Fibroblast of skin of left biceps (primary cell): ENCODE measurements around the gene ATXN1L.
"Not testable (repeated sequence)": the region's sequence is repeated elsewhere in the genome, so short reads cannot be mapped to it uniquely, and the experiment has no call there.

Experiments
- DNase-seq, 2 experiments: peaks; one replicate each; pipeline ENCODE4 v3.0.0-alpha.2; 2013; ENCODE audit warnings: low read depth in 2 of 2

The ATXN1L gene, protein sequence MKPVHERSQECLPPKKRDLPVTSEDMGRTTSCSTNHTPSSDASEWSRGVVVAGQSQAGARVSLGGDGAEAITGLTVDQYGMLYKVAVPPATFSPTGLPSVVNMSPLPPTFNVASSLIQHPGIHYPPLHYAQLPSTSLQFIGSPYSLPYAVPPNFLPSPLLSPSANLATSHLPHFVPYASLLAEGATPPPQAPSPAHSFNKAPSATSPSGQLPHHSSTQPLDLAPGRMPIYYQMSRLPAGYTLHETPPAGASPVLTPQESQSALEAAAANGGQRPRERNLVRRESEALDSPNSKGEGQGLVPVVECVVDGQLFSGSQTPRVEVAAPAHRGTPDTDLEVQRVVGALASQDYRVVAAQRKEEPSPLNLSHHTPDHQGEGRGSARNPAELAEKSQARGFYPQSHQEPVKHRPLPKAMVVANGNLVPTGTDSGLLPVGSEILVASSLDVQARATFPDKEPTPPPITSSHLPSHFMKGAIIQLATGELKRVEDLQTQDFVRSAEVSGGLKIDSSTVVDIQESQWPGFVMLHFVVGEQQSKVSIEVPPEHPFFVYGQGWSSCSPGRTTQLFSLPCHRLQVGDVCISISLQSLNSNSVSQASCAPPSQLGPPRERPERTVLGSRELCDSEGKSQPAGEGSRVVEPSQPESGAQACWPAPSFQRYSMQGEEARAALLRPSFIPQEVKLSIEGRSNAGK

DNA sequence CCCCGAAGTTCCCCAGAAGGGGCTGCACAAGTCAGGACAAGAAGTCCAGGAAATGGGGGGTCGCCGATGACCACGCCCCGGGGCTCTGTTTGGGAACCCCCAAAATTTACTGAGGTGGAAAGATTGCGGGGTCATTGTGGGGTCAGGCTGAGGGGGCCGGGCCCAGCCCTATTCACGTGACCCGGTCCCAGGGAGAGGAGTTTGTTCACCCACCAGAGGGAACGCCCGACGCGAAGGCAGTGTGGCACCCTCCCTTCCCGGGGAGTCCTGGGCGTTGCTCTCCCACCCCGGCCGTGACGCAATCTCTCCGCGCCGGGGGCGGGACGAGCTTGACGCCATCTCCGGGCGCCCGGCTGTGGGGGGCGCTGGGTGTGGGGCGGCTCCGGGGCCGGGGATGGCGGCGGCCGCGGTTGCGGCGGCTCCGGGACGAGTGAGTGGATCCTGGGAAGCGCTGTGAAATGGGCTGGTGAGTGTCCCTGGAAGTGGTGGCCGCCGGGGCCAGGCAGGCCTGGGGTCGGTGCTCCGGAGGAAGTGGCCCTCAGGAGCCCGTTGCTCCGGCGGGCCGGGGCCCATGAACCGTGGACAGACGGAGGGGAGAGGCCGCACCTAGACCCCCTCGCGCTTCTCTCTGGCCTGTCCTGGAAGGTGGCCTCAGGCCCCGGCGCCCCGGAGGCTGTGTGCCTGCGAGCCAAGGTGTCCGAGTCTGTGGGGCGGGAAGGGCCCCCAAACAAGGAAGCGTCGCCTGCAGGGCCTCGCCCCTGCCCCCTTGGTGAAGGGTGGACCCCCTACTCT lies at the start of gene ATXN1L:
Gene ATXN1L, plus strand, starts transcription at position 338 of the 792 bp plus-strand sequence. CDS start 3,765 bp downstream, outside the sequence.
- peak; percentile 84 to 87 for DNase-seq

DNA sequence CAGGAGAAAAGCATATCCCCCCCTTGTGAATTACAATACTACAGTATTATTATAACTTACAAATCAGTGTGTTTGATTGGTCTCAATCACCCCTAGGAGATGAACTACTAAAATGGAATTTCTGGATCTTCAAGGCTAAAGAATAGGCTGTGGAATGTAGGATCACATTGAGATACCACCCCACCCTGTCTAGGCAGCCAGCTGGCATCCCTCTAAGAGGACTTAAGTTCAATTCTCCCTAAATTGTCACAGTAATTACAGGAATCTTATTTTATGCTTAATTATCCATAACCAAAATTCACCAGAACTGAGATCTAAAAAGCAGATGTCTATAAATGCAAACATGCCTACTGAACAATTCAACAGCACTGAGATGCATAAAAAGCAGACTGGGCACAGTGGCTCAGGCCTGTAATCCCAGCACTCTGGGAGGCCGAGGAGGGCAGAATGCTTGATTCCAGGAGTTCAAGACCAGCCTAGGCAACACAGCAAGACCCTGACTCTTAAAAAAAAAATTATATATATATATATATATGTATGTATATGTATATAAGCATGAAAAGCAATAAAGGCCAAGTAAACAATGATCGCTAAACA lies 49.2 kb upstream of the ATXN1L start:
- no peak for DNase-seq

DNA sequence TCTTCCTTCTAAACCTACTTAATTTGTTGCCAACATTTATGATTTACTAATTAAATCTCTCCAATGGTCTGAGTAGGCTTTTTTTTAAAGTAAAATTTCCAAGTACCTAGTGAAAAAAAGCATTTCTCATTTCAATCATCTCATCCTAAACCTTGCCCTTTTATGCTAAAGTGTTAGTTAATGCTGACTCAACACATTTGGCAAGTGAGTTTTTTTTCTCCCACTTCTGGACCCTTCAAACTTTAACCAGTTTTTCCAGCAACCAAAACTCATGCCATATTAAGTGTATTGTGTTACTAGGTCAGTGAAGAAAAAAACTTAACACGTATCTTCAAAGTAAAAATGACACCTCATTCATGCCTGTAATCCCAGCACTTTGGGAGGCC lies 42.5 kb upstream of the ATXN1L start:
- no peak for DNase-seq

DNA sequence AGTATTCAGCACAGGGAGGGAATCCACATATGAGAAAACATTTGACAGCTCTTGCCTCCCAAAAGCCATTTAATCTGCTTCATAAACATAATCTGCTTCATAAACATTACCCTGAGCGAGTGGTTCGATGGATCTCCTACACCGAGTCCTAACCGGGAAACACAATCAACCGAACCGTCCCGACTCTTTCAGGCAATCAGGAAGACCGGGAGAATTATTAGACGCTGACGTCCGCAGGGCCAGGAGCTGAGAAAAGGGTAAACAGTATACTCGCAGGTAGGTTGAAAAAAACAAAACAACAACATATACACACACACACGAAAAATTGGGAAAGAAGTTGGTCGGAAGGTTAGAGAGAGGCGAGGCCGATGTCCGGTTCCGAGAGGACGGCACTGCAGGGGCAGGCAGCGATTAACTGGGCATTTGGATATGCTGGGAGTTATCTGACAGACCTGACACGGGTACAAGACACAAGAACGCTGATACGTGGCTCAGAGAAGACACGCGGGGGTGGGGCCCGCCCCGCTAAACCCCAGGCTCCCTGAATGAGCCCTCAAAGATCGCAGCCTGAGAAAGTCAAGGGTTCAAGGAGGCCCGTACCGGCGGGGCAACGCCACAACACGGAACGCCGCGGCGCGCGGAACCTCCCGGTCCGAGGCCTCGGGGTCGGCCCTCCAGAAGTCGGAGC lies 37.7 kb upstream of the ATXN1L start:
- DNase-seq, result no peak

DNA sequence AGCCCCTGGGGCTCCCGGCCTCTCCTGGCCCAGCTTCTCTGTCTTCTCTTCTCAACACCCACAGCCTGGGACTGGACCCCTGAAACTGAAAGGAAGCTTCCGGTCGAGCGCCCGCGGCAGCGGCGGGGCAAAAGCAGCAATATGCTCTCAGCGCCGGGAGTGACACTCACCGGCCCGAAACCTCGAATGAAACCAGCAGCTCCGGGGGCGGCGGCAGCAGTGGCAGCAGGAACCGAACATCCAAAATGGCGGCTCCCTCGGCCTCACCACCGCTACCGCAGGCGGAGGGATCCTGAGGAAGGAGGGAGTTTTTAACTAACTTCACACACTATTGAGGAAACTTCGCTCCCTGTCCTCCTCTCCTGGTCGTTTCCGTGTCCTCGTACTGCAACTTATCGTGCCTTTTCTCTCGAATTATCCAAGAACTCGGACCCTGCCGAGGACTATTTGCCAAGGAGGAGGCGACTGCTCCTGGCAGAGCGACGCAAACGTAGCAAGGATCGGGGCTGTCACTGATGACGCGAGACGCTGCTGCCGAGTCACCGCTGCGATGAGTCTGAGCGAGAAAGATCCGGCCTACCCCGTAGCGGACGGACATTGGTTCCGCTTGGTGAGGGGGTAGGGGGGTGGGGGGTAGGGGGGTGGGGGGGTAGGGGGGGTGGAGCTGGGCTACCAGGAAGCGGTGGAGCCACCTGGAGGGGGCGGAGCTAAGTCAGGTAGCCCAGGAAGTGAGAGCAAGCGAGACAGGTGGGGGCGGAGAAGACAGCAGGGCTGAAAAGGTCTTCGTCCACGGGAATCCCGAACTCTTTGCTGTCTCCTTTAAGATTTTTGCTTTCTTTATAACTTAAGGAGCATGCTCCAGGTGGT lies 37.0 kb upstream of the ATXN1L start, which contains the start of gene AP1G1:
Gene AP1G1, minus strand, starts transcription at position 242 of the 867 bp plus-strand sequence. CDS start 19,355 bp downstream, outside the sequence.
- peak; percentile 97 for DNase-seq

DNA sequence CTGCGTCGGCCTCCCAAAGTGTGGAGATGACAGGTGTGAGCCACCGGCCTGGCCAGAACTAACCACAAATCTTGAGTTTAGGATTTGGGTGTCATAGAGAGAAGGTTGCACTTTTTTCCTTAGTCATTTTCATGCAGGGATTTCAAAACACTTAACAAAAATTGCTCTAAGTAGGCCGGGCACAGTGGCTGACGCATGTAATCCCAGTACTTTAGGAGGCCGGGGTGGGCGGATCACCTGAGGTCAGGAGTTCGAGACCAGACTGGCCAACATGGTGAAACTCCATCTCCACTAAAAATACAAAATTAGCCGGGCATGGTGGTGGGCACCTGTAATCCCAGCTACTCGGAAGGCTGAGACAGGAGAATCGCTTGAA lies 35.6 kb upstream of the ATXN1L start:
- not testable (repeated sequence) for DNase-seq

DNA sequence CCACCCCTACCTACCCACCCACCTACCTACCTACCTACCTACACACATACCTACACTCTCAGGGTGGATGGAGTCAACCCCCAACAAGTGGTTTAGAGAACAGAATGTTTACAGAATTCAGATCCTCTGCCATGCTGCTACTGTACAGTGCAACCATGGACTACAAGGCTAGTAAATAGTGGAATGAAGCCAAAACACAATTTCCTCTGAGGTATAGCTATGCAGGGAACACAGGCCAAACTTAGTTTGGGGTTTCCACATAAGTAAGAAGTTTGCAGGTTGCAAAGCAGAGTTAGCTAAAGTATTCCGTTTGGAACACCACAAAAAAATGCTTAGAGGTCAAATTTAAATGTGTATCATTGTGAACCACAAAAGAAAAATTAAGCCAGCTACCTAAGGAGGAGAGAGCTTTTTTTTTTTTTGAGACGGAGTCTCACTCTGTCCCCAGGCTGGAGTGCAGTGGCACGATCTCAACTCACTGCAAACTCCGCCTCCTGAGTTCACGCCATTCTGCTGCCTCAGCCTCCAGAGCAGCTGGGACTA lies 34.4 kb upstream of the ATXN1L start:
- DNase-seq, result no peak

DNA sequence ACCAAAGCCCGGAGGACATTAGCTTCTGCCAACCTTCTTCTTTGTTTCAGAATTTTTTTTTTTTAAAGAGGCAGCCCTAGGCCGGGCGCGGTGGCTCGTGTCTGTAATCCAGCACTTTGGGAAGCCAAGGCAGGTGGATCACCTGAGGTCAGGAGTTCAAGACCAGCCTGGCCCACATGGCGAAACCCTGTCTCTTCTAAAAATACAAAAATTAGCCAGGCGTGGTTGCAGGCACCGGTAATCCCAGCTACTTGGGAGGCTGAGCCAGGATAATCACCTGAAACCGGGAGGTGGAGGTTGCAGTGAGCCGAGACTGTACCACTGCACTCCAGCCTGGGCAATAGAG lies 28.6 kb upstream of the ATXN1L start:
- DNase-seq, result not testable (repeated sequence)

DNA sequence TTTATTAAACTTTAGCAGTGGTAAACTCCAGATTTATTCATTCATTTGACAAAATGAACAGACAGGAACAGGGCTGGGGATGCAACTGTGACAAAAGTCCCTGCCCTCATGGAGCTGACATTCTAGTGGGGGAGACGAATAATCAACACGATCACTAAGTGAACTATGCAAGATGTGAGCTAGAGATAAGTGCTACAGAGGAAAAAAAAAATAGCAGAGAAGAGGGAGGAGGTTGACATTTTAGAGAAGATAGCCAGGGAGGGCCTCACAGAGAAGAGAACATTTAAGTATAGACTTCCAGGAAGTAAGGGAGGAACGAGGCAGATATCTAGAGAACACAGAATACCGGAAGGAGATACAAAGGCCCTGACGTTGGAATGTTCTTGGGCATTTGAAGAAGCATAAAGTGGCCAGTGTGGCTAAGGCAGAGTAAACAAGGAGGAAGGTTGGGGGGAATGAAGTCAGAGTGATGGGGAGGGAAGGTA lies 19.2 kb upstream of the ATXN1L start:
- no peak for DNase-seq

DNA sequence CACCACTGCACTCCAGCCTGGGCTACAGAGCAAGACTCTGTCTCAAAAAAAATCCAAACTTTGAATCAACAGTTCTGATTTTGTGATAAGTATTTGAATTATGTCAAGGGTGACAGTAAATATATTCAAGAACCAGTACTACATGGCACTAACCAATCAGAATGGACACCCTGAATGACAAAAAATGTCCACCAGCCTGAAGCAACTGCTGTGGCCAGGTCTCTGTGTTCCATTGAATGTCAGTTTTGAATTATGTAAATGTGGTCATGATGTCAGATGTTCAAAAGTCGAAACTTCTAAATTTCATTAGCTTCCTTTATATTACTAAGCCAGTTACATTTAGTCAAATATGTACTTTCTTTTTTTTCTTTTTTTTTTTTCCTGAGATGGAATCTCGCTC lies 15.4 kb upstream of the ATXN1L start:
- DNase-seq, result no peak

DNA sequence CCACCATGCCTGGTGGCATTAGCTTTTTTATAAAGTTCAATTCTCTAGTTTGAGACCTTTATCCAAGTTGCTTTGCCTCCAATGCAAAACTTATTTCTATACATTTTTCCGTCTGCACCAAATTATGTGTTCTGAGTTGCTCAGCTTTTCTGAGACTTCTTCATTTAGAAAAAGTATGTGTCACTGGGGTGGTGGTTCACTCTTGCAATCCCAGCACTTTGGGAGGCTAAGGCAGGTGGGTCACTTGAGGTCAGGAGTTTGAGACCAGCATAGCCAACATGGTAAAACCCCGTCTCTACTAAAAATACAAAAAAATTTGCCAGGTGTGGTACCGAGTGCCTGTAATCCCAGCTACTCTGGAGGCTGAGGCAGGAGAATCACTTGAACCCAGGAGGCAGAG lies 14.1 kb upstream of the ATXN1L start:
- not testable (repeated sequence) for DNase-seq

DNA sequence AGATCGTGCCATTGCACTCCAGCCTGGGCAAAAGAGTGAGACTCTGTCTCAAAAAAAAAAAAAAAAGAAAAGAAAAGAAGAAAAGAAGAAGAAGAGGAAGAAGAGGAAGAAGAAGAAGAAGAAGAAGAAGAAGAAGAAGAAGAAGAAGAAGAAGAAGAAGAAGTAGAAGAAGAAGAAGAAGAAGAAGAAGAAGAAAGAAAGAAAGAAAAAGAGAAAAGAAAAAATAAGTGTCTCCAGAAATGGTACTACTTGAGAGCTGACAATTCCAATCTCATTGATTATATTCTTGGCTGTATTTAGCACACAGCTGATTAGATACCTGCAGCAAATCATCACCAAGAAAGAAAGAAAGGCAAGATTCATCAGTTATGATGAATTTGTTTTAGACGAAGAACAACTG lies 13.7 kb upstream of the ATXN1L start:
- not testable (repeated sequence) for DNase-seq

DNA sequence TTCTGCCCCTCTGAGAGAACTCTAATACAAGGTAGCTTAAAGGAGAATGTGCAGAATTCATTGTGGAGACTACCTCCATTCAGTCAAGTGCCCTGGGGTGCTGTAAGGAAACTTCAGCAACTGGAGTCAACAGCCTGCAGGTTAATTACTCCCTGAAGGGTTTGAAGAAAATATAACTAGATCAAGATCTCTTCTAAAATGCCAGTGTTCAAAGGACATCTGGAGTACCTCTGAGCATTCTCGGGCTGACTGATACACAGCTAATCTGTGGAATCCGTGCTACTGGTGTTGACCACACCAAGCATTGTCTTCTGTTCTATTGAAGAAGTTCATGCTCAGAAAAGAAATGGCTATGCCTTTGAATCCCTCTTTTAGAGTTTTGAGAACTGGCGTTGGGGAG lies 11.5 kb upstream of the ATXN1L start:
- no peak for DNase-seq

DNA sequence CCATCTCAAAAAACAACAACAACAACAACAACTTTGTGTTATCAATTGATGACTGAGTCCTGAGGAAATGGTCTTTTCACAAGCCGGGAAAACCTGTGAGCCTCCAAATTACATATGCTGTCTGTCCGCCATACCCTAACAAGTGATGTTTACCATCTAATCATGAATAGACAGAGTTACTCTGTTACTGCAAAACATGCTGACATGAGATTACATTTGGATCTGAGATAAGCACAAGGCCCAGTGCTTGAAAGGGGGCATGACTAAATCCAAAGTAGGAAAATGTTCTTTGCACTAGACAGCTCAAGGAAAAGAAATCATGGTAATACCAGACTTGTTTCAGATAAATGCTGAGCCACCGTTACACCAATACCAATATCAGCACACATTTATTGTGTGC lies 8.6 kb upstream of the ATXN1L start:
- no peak for DNase-seq

DNA sequence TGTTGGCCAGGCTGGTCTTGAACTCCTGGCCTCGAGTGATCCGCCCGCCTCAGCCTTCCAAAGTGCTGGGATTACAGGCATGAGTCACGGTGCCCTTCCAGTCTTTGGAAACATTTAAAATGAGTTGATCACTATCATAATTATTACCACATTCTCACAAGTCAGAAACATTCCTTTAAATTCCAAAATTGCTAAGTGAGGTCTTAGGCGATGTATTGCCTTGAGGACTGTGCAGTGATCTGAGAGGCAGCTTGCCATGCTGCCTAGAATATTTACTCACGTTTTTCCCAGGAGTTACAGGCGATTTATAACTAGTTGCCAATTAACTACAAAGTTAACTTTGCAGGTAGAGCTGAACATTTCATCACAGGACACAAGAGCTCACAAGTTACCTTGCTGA lies 5.7 kb upstream of the ATXN1L start:
- DNase-seq, result peak; percentile 33 to 42

DNA sequence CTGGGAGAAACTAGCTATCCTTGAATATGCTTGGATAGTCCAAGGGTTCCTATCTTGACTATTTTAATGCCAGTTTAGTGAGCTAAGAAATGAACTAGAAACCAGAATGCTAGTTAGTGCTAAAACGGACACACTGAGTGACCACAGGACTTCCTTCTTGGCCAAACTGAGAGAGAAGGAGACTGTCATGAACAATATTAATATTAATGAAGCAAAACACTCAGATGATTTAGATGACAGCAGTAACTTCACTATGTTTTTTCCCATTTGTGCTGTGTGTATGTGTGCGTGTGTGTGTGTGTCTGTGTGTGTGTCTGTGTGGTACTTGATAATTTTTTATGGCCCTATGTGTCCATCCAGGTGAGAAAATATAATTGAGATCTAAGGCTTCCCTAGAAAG lies 2.2 kb upstream of the ATXN1L start:
- DNase-seq, result no peak

DNA sequence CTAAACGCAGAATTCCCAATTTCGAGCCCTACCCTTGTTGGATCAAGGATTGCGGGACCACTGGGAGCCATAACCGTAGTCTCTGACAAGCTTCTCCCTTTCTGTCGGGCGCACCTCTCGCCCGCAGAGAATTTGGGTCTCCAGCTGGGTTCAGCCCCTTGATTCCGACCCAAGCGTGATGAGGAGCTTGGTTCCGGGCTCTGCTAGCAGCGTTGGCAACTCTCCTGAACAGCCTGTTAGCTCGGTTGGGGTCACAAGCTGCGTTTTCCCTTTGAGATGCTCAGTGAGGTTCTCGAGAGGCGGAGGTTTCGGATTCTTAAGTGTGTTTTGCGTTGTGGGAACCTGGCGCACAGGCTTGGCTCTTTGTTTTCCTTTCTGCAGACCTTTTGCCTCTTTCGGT lies 655 bp downstream of the ATXN1L start:
- DNase-seq, result no peak

DNA sequence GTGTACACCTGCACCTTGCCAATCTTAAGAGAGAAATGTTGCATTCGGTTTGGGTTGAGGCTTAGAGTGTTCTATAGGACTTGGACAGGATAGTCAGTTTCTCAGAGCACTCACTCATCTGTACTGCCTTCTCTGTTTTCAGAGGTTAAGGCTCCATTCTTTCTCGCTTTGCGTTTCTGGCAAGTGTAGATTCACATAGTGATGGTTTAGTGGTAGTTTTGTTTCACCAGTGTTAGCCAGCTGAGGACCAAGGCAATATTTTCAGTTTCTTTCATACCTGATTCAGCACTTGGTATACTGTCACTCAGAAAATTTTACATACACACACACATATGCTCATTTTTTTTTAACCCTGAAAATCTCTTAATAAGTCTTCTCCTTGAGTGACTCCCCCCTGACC lies 1.3 kb downstream of the ATXN1L start:
- no peak for DNase-seq

DNA sequence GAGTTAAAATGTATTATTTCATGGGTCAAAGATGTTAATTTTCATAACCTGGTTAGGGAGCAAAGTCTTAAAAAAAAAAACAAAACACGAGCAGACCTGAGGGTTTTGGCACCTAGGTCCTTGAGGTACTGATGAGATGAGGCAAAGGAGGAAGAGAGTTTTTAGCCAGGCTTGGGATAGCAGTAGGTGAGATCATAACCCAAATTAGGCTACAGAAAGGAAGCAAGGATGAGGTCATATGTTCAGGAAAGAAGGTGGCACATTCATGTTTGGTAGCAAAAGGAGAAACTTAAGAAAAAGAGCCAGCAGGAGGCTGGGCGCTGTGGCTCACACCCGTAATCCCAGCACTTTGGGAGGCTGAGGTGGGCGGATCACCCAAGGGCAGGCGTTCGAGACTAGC lies 2.8 kb downstream of the ATXN1L start:
- DNase-seq, result no peak

DNA sequence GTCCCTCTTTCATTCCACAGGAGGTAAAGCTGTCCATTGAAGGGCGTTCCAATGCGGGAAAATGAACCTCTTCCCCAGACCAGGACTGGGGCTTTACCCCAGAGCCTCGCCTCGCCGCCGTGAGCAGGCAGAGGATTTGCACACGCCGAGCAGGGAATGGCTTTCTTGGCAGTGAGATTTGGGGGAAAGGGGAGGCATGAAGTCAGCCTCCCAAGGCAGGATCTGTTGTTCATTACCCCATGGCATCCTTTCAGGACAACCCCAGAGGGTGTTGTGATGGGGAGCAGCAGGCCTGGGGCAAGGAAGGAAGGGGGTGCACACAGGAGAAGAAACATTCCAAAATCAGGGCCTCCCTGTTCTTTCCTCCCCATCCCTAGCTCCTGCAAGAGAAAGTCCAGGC lies 6.0 kb downstream of the ATXN1L start:
- no peak for DNase-seq
